Liver (tissue), 9 donors: ENCODE measurements around the gene FAM83B. TPM values are rescaled to one million over a fixed set of nuclear protein-coding genes. Genes with fewer than 3 reads are reported as not detected.

Experiments
- DNase-seq: peaks from one replicate; pipeline ENCODE4 v3.0.0-alpha.2; 2017; ENCODE audit warnings: low spot score
- H3K27ac ChIP-seq, 2 donors: one replicate each; pipeline ENCODE4 v1.7.0; 2013; ENCODE audit warnings: inconsistent platforms in 2 of 2, low read length in 2 of 2, control low read depth in 1 of 2, low read depth in 1 of 2, mild to moderate bottlenecking in 1 of 2
- H3K27me3 ChIP-seq, 4 donors: one replicate each; pipeline versions ENCODE4 v1.6.1 to v1.7.0; 2013; ENCODE audit warnings: low read length in 3 of 4, inconsistent platforms in 1 of 4, mild to moderate bottlenecking in 1 of 4, moderate library complexity in 1 of 4; ENCODE audit not compliant: control insufficient read depth in 4 of 4, insufficient read depth in 4 of 4
- H3K36me3 ChIP-seq, 4 donors: one replicate each; pipeline versions ENCODE4 v1.6.1 to v1.7.0; 2013; ENCODE audit warnings: low read length in 3 of 4, mild to moderate bottlenecking in 3 of 4, low read depth in 1 of 4, moderate library complexity in 1 of 4; ENCODE audit not compliant: control insufficient read depth in 4 of 4, insufficient read depth in 3 of 4
- H3K4me1 ChIP-seq, 4 donors: one replicate each; pipeline versions ENCODE4 v1.6.1 to v1.7.0; 2013; ENCODE audit warnings: low read length in 3 of 4, mild to moderate bottlenecking in 3 of 4, moderate library complexity in 1 of 4; ENCODE audit not compliant: control insufficient read depth in 4 of 4, insufficient read depth in 4 of 4
- H3K4me3 ChIP-seq, 3 donors: one replicate each; pipeline versions ENCODE4 v1.6.1 to v1.7.0; 2013; ENCODE audit warnings: low read length in 3 of 3, control low read depth in 1 of 3, low read depth in 1 of 3, mild to moderate bottlenecking in 1 of 3
- H3K9ac ChIP-seq, 2 donors: one replicate each; pipeline ENCODE4 v1.7.0; 2013; ENCODE audit warnings: low read length in 2 of 2, mild to moderate bottlenecking in 2 of 2, moderate library complexity in 2 of 2, control low read depth in 1 of 2, low read depth in 1 of 2
- H3K9me3 ChIP-seq, 4 donors: one replicate each; pipeline versions ENCODE4 v1.6.1 to v1.7.0; 2013; ENCODE audit warnings: low read length in 3 of 4; ENCODE audit not compliant: control insufficient read depth in 4 of 4
- ATF3 ChIP-seq: IDR thresholded peaks from 2 replicates; pipeline ENCODE4 v1.6.1; 2016; ENCODE audit warnings: antibody characterized with exemption
- CTCF ChIP-seq: fragments of 150-350 bp; IDR thresholded peaks from 2 replicates; pipeline ENCODE4 v1.5.1; 2017; ENCODE audit warnings: improper control_type of control experiment, low read depth, low read length; ENCODE audit not compliant: missing input control
- FOXA2 ChIP-seq: IDR thresholded peaks from 2 replicates; pipeline ENCODE4 v1.6.1; 2016; ENCODE audit warnings: antibody characterized with exemption
- GABPA ChIP-seq, 2 donors: IDR thresholded peaks in 1 of 2; conservative IDR thresholded peaks in 1 of 2; 2 replicates each; pipeline ENCODE4 v1.6.1; 2016; ENCODE audit warnings: antibody characterized with exemption in 2 of 2, mild to moderate bottlenecking in 1 of 2, moderate library complexity in 1 of 2
- HNF4G ChIP-seq: IDR thresholded peaks from 2 replicates; pipeline ENCODE4 v1.6.1; 2016; ENCODE audit warnings: antibody characterized with exemption
- JUND ChIP-seq, 2 donors: IDR thresholded peaks; 2 replicates each; pipeline ENCODE4 v1.6.1; 2016; ENCODE audit warnings: antibody characterized with exemption in 2 of 2
- MAX ChIP-seq: IDR thresholded peaks from 2 replicates; pipeline ENCODE4 v1.6.1; 2016; ENCODE audit warnings: antibody characterized with exemption
- NR2F2 ChIP-seq: IDR thresholded peaks from 2 replicates; pipeline ENCODE4 v1.6.1; 2016; ENCODE audit warnings: antibody characterized with exemption
- RAD21 ChIP-seq, 2 donors: IDR thresholded peaks; 2 replicates each; pipeline ENCODE4 v1.6.1; 2016; ENCODE audit warnings: antibody characterized with exemption in 2 of 2, mild to moderate bottlenecking in 2 of 2
- REST ChIP-seq: IDR thresholded peaks from 2 replicates; pipeline ENCODE4 v1.6.1; 2016; ENCODE audit warnings: antibody characterized with exemption, mild to moderate bottlenecking
- RXRA ChIP-seq, 2 donors: IDR thresholded peaks; 2 replicates each; pipeline ENCODE4 v1.6.1; 2017 to 2018; ENCODE audit warnings: antibody characterized with exemption in 2 of 2, mild to moderate bottlenecking in 1 of 2
- SP1 ChIP-seq: IDR thresholded peaks from 2 replicates; pipeline ENCODE4 v1.6.1; 2018; ENCODE audit warnings: antibody characterized with exemption, mild to moderate bottlenecking
- TAF1 ChIP-seq: conservative IDR thresholded peaks from 2 replicates; pipeline ENCODE4 v1.6.1; 2016; ENCODE audit warnings: antibody characterized with exemption, mild to moderate bottlenecking
- YY1 ChIP-seq: IDR thresholded peaks from 2 replicates; pipeline ENCODE4 v1.6.1; 2016; ENCODE audit warnings: antibody characterized with exemption, mild to moderate bottlenecking
- ZBTB33 ChIP-seq: IDR thresholded peaks from 2 replicates; pipeline ENCODE4 v1.6.1; 2016; ENCODE audit warnings: antibody characterized with exemption
- WGBS: extraction: QIAGEN DNeasy Blood & Tissue Kit; methylation state at CpG from one replicate; pipeline ENCODE4 v1.1.7; 2013; 5-methylcytosine and 5-hydroxymethylcytosine counted together
- polyA plus RNA-seq, 2 donors: library from polyadenylated mRNA; stranded (reverse) in 1 of 2; unstranded in 1 of 2; fragments of 200-250 nt in 1 of 2; fragments of >200 nt in 1 of 2; fragmentation: Nextera tagmentation in 1 of 2; extraction: Ambion mirVana in 1 of 2; gene quantifications; one replicate each; pipeline versions ENCODE4 v1.2.1 to v1.2.3, GENCODE V29; 2013 to 2015
- total RNA-seq, 2 donors: library from RNA; depleted of rRNA; stranded (reverse); fragments of >200 nt; gene quantifications; one replicate each; pipeline ENCODE4 v1.2.3, GENCODE V29; 2014
- donor health status: healthy.
- donor health status: healthy.
- donor health status: healthy.
- donor health status: healthy.
- donor health status: healthy.

FAM83B gene
- total and polyA plus RNA-seq, 4 donors: 0.07 to 0.50 (median 0.16) TPM

- Histone ChIP-seq H3K9me3 (no peaks in the 10 kb centered on the region), H3K27me3 (peaks cover 0 to 2% (median 0%) of the 10 kb centered on the region in 4 donors), H3K4me3 (no peak overlapping the region), H3K36me3 (no peaks in the 10 kb centered on the region), H3K27ac (no peak overlapping the region), H3K4me1 (no peaks in the 10 kb centered on the region), H3K9ac (no peak overlapping the region)
- 87% methylated on average over 2 of the region's 2 CpGs for WGBS
- TF ChIP-seq HNF4G (no peak), GABPA (IDR thresholded peaks at IDR 0.05 in 1 of 2, conservative IDR thresholded peaks at IDR 0.05 in 1 of 2) (no peak), SP1 (no peak), FOXA2 (no peak), CTCF (no peak), ATF3 (no peak), YY1 (no peak), TAF1 (no peak), RXRA (IDR thresholded peaks at IDR 0.05) (no peak), JUND (IDR thresholded peaks at IDR 0.05) (no peak), NR2F2 (no peak)
- DNase-seq: no peak
Observed at GRCh38 chr6:54900666-54901065, 54.1 kb downstream of the FAM83B start.

- Histone ChIP-seq H3K4me1 (no peaks in the 10 kb centered on the region), H3K27me3 (peaks cover 0 to 4% (median 0%) of the 10 kb centered on the region in 4 donors)
- TF ChIP-seq SP1 (no peak), RXRA (IDR thresholded peaks at IDR 0.05) (no peak), RAD21 (IDR thresholded peaks at IDR 0.05) (no peak), TAF1 (no peak), MAX (no peak), ZBTB33 (no peak), JUND (IDR thresholded peaks at IDR 0.05) (no peak), REST (no peak), HNF4G (no peak), ATF3 (no peak)
Observed at GRCh38 chr6:54903884-54904283, 57.3 kb downstream of the FAM83B start.

More at GRCh38 chr6:54903884-54904283, 57.3 kb downstream of the FAM83B start:
- Histone ChIP-seq H3K9ac (no peak overlapping the region), H3K27ac (no peak overlapping the region), H3K36me3 (no peaks in the 10 kb centered on the region), H3K9me3 (no peaks in the 10 kb centered on the region), H3K4me3 (no peak overlapping the region)
- no peak for DNase-seq
